ENCODE results near the gene TRIM62.

- TF ChIP-seq CTCF (IDR thresholded peaks at IDR 0.05), result no peak
- no peak for TF ChIP-seq ZFX (IDR thresholded peaks at IDR 0.05; ENCODE audit: borderline replicate concordance)
These were observed 9.6 kb downstream of the TRIM62 start for GRCh38 chr1:33171977-33172813.
